Activated CD8-positive, alpha-beta T cell treated with anti-CD3 and anti-CD28 coated beads for 36 hours (primary cell): Measurements from ENCODE around the gene SLC35F3. TPM values are rescaled to one million over a fixed set of nuclear protein-coding genes. Genes with fewer than 3 reads are reported as not detected.

ENCODE experiments used
- ATAC-seq: fragments of 200-7000 bp; cut with Tn5 transposase; one replicate; pipeline ENCODE4 v1.10.0; 2021; ENCODE audit warnings: mild to moderate bottlenecking, moderate library complexity
- CTCF ChIA-PET: fragments of 350-600 bp; sonication (Branson Sonifier 250); formaldehyde crosslinking; loops from one replicate; lab custom pipeline; 2021; ENCODE audit warnings: antibody characterized with exemption; lab: Charles Lee
- POLR2A ChIA-PET: fragments of 350-600 bp; sonication (Branson Sonifier 250); formaldehyde crosslinking; loops from one replicate; lab custom pipeline; 2021; ENCODE audit warnings: antibody characterized with exemption; lab: Charles Lee
- DNase-seq: peaks from one replicate; pipeline ENCODE4 v3.0.0-alpha.2; 2020
- H3K27ac Mint-ChIP-seq: one replicate; pipeline ENCODE4 v1.8.0; 2021; ENCODE audit warnings: mild to moderate bottlenecking, mixed read lengths
- H3K27me3 Mint-ChIP-seq: one replicate; pipeline ENCODE4 v1.8.0; 2021; ENCODE audit warnings: mixed read lengths
- H3K36me3 Mint-ChIP-seq: one replicate; pipeline ENCODE4 v1.8.0; 2021; ENCODE audit warnings: low read depth, mixed read lengths
- H3K4me1 Mint-ChIP-seq: one replicate; pipeline ENCODE4 v1.8.0; 2021; ENCODE audit warnings: low read depth, mixed read lengths
- H3K4me3 Mint-ChIP-seq: one replicate; pipeline ENCODE4 v1.8.0; 2021; ENCODE audit warnings: mild to moderate bottlenecking, moderate library complexity, mixed read lengths
- H3K9me3 Mint-ChIP-seq: one replicate; pipeline ENCODE4 v1.8.0; 2021; ENCODE audit warnings: mixed read lengths
- intact Hi-C: fragments of 100-400 bp; cut with micrococcal nuclease; formaldehyde crosslinking; loops from one replicate; pipeline ENCODE4 v1.10.0; 2022
- total RNA-seq, 2 experiments: library from RNA; stranded (reverse); gene quantifications; one replicate each; pipeline ENCODE4 v1.2.3, GENCODE V29; 2021
- TF ChIP-seq, protein P1 (sequence below): fragments of 200-600 bp; IDR thresholded peaks from one replicate; pipeline ENCODE4 v1.8.0; 2022; ENCODE audit warnings: antibody characterized with exemption, mild to moderate bottlenecking

Gene SLC35F3
- total RNA-seq, 2 experiments from 2014 or later, result 3.1 to 3.5 TPM

DNA sequence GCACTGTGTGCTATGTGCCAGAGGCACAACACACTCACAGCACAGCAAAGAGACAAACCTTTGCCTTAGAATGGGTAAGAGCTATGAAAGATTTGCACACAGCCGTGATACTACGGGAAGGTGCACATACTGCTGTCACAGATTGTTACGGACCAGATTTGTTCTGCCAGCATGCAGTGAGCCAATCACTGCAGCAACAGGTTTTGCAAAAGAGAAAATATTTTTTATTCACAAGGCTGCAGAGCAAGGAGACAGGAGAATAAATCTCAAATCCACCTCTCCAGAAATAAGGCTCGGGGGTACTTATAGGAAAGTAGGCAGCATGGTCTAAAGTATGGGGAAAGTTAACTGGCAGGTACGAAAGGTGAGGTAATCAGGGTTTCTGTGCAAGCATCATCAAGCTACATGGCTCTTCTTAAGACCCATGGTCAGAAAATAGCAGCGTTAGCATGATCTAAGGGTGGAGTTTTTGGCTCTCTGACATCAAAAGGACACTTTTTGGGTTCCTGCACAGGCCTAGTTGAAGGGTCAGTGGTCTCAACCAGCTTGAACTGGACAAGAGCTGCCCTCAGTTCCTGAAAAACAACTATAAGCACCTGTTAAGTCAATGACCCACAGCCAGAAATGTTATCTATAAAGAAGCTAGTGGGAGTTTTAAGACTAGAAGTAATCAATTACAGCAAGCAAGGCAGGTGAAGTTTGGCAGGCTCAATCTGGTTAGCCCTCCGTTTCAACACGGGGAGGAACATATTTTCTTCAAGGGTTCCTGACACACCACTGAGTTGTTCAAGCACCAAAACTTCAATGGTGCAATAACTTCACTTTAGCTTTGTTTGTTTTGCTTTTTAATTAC lies 186.0 kb downstream of the SLC35F3 start:
- intact Hi-C loops, result no loop called here
- H3K4me3 Mint-ChIP-seq, result no peak overlapping the region
- H3K27ac Mint-ChIP-seq, result no peak overlapping the region
- H3K4me1 Mint-ChIP-seq, result no peaks in the 10 kb centered on the region
- ChIA-PET POLR2A (no interaction called here), CTCF (interaction anchor here (0.7 to 1.2 kb wide), 3 partner anchors 16 to 222 kb away, joined by 3 read pairs; no protein-coding TSS in a partner anchor)
- no peaks in the 10 kb centered on the region for H3K9me3 Mint-ChIP-seq
- H3K27me3 Mint-ChIP-seq, result peaks cover 7% of the 10 kb centered on the region
- ATAC-seq, result no peak
- TF ChIP-seq, protein P1, sequence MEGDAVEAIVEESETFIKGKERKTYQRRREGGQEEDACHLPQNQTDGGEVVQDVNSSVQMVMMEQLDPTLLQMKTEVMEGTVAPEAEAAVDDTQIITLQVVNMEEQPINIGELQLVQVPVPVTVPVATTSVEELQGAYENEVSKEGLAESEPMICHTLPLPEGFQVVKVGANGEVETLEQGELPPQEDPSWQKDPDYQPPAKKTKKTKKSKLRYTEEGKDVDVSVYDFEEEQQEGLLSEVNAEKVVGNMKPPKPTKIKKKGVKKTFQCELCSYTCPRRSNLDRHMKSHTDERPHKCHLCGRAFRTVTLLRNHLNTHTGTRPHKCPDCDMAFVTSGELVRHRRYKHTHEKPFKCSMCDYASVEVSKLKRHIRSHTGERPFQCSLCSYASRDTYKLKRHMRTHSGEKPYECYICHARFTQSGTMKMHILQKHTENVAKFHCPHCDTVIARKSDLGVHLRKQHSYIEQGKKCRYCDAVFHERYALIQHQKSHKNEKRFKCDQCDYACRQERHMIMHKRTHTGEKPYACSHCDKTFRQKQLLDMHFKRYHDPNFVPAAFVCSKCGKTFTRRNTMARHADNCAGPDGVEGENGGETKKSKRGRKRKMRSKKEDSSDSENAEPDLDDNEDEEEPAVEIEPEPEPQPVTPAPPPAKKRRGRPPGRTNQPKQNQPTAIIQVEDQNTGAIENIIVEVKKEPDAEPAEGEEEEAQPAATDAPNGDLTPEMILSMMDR, result no peak
- no peak for DNase-seq
- no peaks in the 10 kb centered on the region for H3K36me3 Mint-ChIP-seq

DNA sequence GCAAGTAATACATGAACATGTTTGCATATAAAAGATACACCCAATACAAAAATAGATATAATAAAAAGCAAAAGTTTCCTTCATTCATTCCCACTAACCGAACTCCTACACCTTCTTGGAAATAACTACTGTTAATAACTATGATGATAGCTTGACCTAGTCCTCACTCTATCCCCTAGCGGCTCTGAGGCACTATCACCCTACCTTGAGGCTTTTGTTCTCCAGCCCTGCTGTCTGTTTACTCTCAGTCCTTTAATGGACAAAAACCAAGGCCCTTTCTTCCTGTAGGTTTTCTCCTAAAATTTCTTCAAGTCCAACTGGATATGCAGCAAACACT lies 186.6 kb downstream of the SLC35F3 start:
- H3K4me1 Mint-ChIP-seq, result no peaks in the 10 kb centered on the region
- no peak overlapping the region for H3K4me3 Mint-ChIP-seq
- no peak overlapping the region for H3K27ac Mint-ChIP-seq
- intact Hi-C loops, result no loop called here
- ATAC-seq (no peak), DNase-seq (no peak)
- peaks cover 3% of the 10 kb centered on the region for H3K27me3 Mint-ChIP-seq
- ChIA-PET POLR2A (no interaction called here), CTCF (interaction anchor here (1.0 to 1.2 kb wide), 2 partner anchors 24 to 221 kb away, joined by 3 read pairs; no protein-coding TSS in a partner anchor)
- TF ChIP-seq, protein P1, result no peak
- no peaks in the 10 kb centered on the region for H3K36me3 Mint-ChIP-seq
- no peaks in the 10 kb centered on the region for H3K9me3 Mint-ChIP-seq

DNA sequence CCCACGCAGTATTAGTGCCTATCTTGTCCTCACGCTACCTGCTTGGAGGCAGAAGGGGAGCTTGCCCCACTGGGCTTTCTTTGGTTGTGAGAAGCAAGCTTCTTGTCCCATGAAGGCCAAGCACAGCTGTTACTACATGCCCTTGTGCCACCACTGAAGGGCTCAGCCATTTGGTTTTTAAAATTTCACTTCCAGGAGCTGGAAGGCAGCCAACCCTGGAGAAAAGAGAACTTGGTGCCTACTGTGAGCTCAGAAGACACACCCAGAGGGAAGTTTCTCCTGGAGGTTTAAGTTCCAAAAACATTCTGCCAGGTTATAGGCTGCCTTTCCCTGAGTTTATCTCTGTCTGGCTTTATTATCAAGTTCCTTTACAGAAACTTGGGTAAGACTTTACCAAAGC lies 187.4 kb downstream of the SLC35F3 start:
- no peak for DNase-seq
- ATAC-seq, result no peak
- H3K4me1 Mint-ChIP-seq, result no peaks in the 10 kb centered on the region
- ChIA-PET POLR2A (no interaction called here), CTCF (no interaction called here)
- intact Hi-C loops, result no loop called here
- TF ChIP-seq, protein P1, result no peak
- H3K27me3 Mint-ChIP-seq, result peaks cover 2% of the 10 kb centered on the region
- no peaks in the 10 kb centered on the region for H3K9me3 Mint-ChIP-seq
- no peak overlapping the region for H3K4me3 Mint-ChIP-seq
- no peak overlapping the region for H3K27ac Mint-ChIP-seq
- no peaks in the 10 kb centered on the region for H3K36me3 Mint-ChIP-seq

DNA sequence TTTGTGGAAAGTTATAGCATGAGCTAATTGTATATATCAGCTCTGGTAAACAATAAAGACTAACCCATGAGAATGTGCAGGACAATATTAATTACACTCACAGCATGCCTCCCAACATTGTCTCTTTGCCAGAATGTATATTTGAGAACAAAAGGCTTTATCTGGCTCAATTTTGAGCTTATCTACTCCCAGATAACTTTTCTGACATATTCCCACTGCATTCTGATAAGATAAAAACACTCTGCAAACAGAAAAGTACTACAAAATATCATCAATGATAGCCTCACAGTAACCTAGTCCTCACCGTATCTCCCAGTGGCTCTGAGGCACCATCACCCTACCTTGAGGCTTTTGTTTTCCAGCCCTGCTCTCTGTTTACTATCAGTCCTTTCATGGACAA lies 188.6 kb downstream of the SLC35F3 start:
- no peak for DNase-seq
- H3K4me3 Mint-ChIP-seq, result no peak overlapping the region
- no peak overlapping the region for H3K27ac Mint-ChIP-seq
- no peaks in the 10 kb centered on the region for H3K4me1 Mint-ChIP-seq
- no peaks in the 10 kb centered on the region for H3K36me3 Mint-ChIP-seq
- no peak for ATAC-seq
- no peaks in the 10 kb centered on the region for H3K9me3 Mint-ChIP-seq
- no peaks in the 10 kb centered on the region for H3K27me3 Mint-ChIP-seq
- intact Hi-C loops, result no loop called here
- ChIA-PET CTCF (no interaction called here), POLR2A (no interaction called here)
- TF ChIP-seq, protein P1, result no peak

DNA sequence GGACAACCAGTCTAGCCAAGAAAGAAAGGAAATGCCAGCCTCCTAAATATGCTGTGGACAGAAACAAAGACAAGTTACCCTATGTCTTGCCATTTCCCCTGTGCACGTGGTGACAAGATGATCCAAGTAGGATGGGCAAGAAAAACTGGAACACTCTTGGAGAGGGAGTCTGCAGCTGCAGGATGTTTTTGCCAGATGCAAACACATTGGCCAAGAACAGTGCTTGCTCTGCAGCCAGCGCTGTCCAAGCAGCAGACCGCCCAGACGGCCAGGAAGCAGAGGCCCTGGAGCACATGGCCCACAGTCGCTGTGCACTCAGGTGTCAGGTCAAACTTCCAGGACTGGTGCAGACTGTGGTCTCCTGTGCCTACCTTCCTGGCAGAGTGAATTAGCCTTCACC lies 189.3 kb downstream of the SLC35F3 start:
- Mint-ChIP-seq H3K27ac (no peak overlapping the region), H3K9me3 (no peaks in the 10 kb centered on the region), H3K27me3 (no peaks in the 10 kb centered on the region), H3K36me3 (no peaks in the 10 kb centered on the region), H3K4me1 (no peaks in the 10 kb centered on the region), H3K4me3 (no peak overlapping the region)
- POLR2A ChIA-PET, result no interaction called here
- DNase-seq, result no peak
- intact Hi-C loops, result no loop called here
- CTCF ChIA-PET, result no interaction called here
- TF ChIP-seq, protein P1, result no peak
- ATAC-seq, result no peak
